ENCODE measurements around the gene CFAP119.

The CFAP119 gene

GRCh38 chr16:30780549-30780948 lies 18.7 kb upstream of the CFAP119 start:
- in situ Hi-C loops (cut with MboI; ENCODE audit: low sequenced_read_pairs, unreplicated experiment) = no loop called here
- no peak for TF ChIP-seq CTCF (IDR thresholded peaks at IDR 0.05; ENCODE audit: borderline replicate concordance, control extremely low read depth, extremely low read depth, insufficient read depth, missing control alignments)
- DNase-seq (ENCODE audit: low spot score) = no peak

GRCh38 chr16:30780021-30780420 lies 18.2 kb upstream of the CFAP119 start:
- DNase-seq (ENCODE audit: low spot score) = no peak
- in situ Hi-C loops (cut with MboI; ENCODE audit: low sequenced_read_pairs, unreplicated experiment) = no loop called here

GRCh38 chr16:30779596-30779995 lies 17.7 kb upstream of the CFAP119 start:
- DNase-seq (ENCODE audit: low spot score) = no peak
- no peak for TF ChIP-seq CTCF (IDR thresholded peaks at IDR 0.05; ENCODE audit: borderline replicate concordance, control extremely low read depth, extremely low read depth, insufficient read depth, missing control alignments)
- in situ Hi-C loops (cut with MboI; ENCODE audit: low sequenced_read_pairs, unreplicated experiment) = no loop called here

More at GRCh38 chr16:30780021-30780420, 18.2 kb upstream of the CFAP119 start:
- no peak for TF ChIP-seq CTCF (IDR thresholded peaks at IDR 0.05; ENCODE audit: borderline replicate concordance, control extremely low read depth, extremely low read depth, insufficient read depth, missing control alignments)

- TF ChIP-seq CTCF (IDR thresholded peaks at IDR 0.05; ENCODE audit: borderline replicate concordance, control extremely low read depth, extremely low read depth, insufficient read depth, missing control alignments) = no peak
- in situ Hi-C loops (cut with MboI; ENCODE audit: low sequenced_read_pairs, unreplicated experiment) = no loop called here
Observed at GRCh38 chr16:30778549-30779244, 16.8 kb upstream of the CFAP119 start.

GRCh38 chr16:30777591-30778297 lies 15.9 kb upstream of the CFAP119 start:
- no peak for DNase-seq (ENCODE audit: low spot score)
- TF ChIP-seq CTCF (IDR thresholded peaks at IDR 0.05; ENCODE audit: borderline replicate concordance, control extremely low read depth, extremely low read depth, insufficient read depth, missing control alignments) = no peak
- in situ Hi-C loops (cut with MboI; ENCODE audit: low sequenced_read_pairs, unreplicated experiment) = no loop called here

More at GRCh38 chr16:30778549-30779244, 16.8 kb upstream of the CFAP119 start:
- DNase-seq (ENCODE audit: low spot score) = no peak

- in situ Hi-C loops (cut with MboI; ENCODE audit: low sequenced_read_pairs, unreplicated experiment) = no loop called here
- no peak for TF ChIP-seq CTCF (IDR thresholded peaks at IDR 0.05; ENCODE audit: borderline replicate concordance, control extremely low read depth, extremely low read depth, insufficient read depth, missing control alignments)
- DNase-seq (ENCODE audit: low spot score) = peak; percentile 92
Observed at GRCh38 chr16:30775392-30776188, 13.7 kb upstream of the CFAP119 start.
